ENCODE results near the gene TECPR1.

DNA sequence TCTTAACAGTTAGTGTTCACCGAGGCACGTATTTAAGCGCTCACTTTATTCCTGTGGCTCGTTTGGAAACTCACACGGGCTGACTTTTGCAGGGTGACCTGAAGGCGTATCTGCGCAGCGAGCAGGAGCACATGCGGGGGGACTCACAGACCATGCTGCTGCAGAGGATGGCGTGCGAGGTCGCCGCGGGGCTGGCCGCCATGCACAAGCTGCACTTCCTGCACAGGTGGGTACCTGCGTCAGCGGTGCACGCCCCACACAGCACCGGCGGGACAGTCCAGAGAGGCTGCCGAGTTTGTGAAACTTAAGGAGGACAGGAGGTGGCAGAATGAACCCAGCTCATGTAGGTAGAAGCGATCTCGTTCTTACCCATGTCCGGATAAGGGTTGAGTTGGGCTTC lies 80.6 kb downstream of the TECPR1 start:
- TF ChIP-seq PHF8 (IDR thresholded peaks at IDR 0.05; ENCODE audit: borderline replicate concordance, low read depth) (no peak), RAD21 (conservative IDR thresholded peaks at IDR 0.05 in 1 of 2, IDR thresholded peaks at IDR 0.05 in 1 of 2) (no peak), TP53 (CRISPR knock-in tag; IDR thresholded peaks at IDR 0.05) (no peak)
